ENCODE data around the gene PGM5. TPM values are rescaled to one million over a fixed set of nuclear protein-coding genes. Genes with fewer than 3 reads are reported as not detected.

PGM5 gene
- total RNA-seq, 1 donor from 2014 or later: not detected

GRCh38 chr9:68532131-68532530, 175.7 kb downstream of the PGM5 start:
- intact Hi-C loops (cut with micrococcal nuclease): no loop called here

GRCh38 chr9:68533678-68534077, 177.3 kb downstream of the PGM5 start:
- intact Hi-C loops (cut with micrococcal nuclease): no loop called here

- intact Hi-C loops (cut with micrococcal nuclease): no loop called here
Observed at GRCh38 chr9:68536876-68537615, 180.6 kb downstream of the PGM5 start.

- intact Hi-C loops (cut with micrococcal nuclease): no loop called here
Observed at GRCh38 chr9:68537616-68537880, 181.1 kb downstream of the PGM5 start.

- intact Hi-C loops (cut with micrococcal nuclease): no loop called here
Observed at GRCh38 chr9:68538200-68538599, 181.8 kb downstream of the PGM5 start.

- intact Hi-C loops (cut with micrococcal nuclease): no loop called here
Observed at GRCh38 chr9:68540712-68541535, 184.5 kb downstream of the PGM5 start, which contains the start of gene TMEM252. Gene TMEM252, minus strand, starts transcription at chr9:68540883. Its CDS starts 69 bp downstream, at chr9:68540814.

GRCh38 chr9:68541568-68541967, 185.2 kb downstream of the PGM5 start:
- intact Hi-C loops (cut with micrococcal nuclease): no loop called here

GRCh38 chr9:68545033-68545705, 188.8 kb downstream of the PGM5 start:
- intact Hi-C loops (cut with micrococcal nuclease): no loop called here

- intact Hi-C loops (cut with micrococcal nuclease): no loop called here
Observed at GRCh38 chr9:68546596-68547390, 190.4 kb downstream of the PGM5 start.

GRCh38 chr9:68547417-68547816, 191.0 kb downstream of the PGM5 start:
- intact Hi-C loops (cut with micrococcal nuclease): no loop called here

- intact Hi-C loops (cut with micrococcal nuclease): no loop called here
Observed at GRCh38 chr9:68548241-68548640, 191.8 kb downstream of the PGM5 start.

- intact Hi-C loops (cut with micrococcal nuclease): no loop called here
Observed at GRCh38 chr9:68551191-68551590, 194.8 kb downstream of the PGM5 start.

- intact Hi-C loops (cut with micrococcal nuclease): no loop called here
Observed at GRCh38 chr9:68552700-68553476, 196.5 kb downstream of the PGM5 start.

- intact Hi-C loops (cut with micrococcal nuclease): no loop called here
Observed at GRCh38 chr9:68555437-68556150, 199.2 kb downstream of the PGM5 start.

GRCh38 chr9:68558545-68558944, 202.1 kb downstream of the PGM5 start:
- intact Hi-C loops (cut with micrococcal nuclease): no loop called here

- intact Hi-C loops (cut with micrococcal nuclease): no loop called here
Observed at GRCh38 chr9:68560071-68560844, 203.8 kb downstream of the PGM5 start.

- intact Hi-C loops (cut with micrococcal nuclease): no loop called here
Observed at GRCh38 chr9:68562461-68562860, 206.1 kb downstream of the PGM5 start.

- intact Hi-C loops (cut with micrococcal nuclease): no loop called here
Observed at GRCh38 chr9:68567565-68567964, 211.2 kb downstream of the PGM5 start.

- intact Hi-C loops (cut with micrococcal nuclease): no loop called here
Observed at GRCh38 chr9:68574150-68574549, 217.7 kb downstream of the PGM5 start.
